ENCODE measurements around the gene ADAMTS6. TPM values are rescaled to one million over a fixed set of nuclear protein-coding genes. Genes with fewer than 3 reads are reported as not detected.

The ADAMTS6 gene
- total and polyA plus RNA-seq, 2 of the 13 experiments (the other 11 are each of a cell fraction or from before 2014, with no cell fraction given), result 3.1 to 8.2 TPM

GRCh38 chr5:65479527-65479926 lies 2.2 kb downstream of the ADAMTS6 start:
- no peak for ATAC-seq
- CTCF ChIA-PET (ENCODE audit: low intra/inter-chr PET ratio, low total read pairs), result no interaction called here
- Histone ChIP-seq H3K4me2 (ENCODE audit: low read depth, low read length) (peak overlapping the region; percentile 95), H3K27ac (ENCODE audit: extremely low read length, insufficient read depth, low read length) (no peak overlapping the region), H2AFZ (ENCODE audit: low read length) (no peak overlapping the region), H3K27me3 (ENCODE audit: control insufficient read depth in 1 of 2, insufficient read depth in 2 of 2, low read length in 2 of 2) (no peaks in the 10 kb centered on the region; a peak in 1 of 5 replicates), H4K20me1 (ENCODE audit: insufficient read depth, low read length) (no peaks in the 10 kb centered on the region), H3K79me2 (ENCODE audit: insufficient read depth, low read length) (no peaks in the 10 kb centered on the region), H3K36me3 (replicated peaks in 1 of 2; ENCODE audit: control insufficient read depth in 1 of 2, insufficient read depth in 2 of 2, low read length in 2 of 2) (no peaks in the 10 kb centered on the region), H3K9me3 (ENCODE audit: low read length) (no peaks in the 10 kb centered on the region), H3K9ac (ENCODE audit: insufficient read depth, low read depth, low read length) (no peak overlapping the region), H3K4me1 (ENCODE audit: insufficient read depth, low read length) (peaks cover 17% of the 10 kb centered on the region), H3K4me3 (replicated peaks in 1 of 3; ENCODE audit: insufficient read depth in 1 of 3, low read depth in 2 of 3, low read length in 3 of 3) (peak overlapping the region; percentile 61 to 73 (median 67); a peak in 3 of 6 replicates)
- no peak for DNase-seq (ENCODE audit: low spot score)
- WGBS (ENCODE audit: low lambda C conversion rate), result 48% methylated on average over 1 of the region's 1 CpG
- POLR2A ChIA-PET, result interaction anchor here (0.8 kb wide), 1 partner anchor 376 kb away, joined by 4 read pairs; no protein-coding TSS in a partner anchor
- TF ChIP-seq, protein P1, sequence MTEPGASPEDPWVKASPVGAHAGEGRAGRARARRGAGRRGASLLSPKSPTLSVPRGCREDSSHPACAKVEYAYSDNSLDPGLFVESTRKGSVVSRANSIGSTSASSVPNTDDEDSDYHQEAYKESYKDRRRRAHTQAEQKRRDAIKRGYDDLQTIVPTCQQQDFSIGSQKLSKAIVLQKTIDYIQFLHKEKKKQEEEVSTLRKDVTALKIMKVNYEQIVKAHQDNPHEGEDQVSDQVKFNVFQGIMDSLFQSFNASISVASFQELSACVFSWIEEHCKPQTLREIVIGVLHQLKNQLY (CRISPR knock-in tag; IDR thresholded peaks at IDR 0.05), result no peak
- no peak for TF ChIP-seq NCOA1 (CRISPR knock-in tag; IDR thresholded peaks at IDR 0.05)
- TF ChIP-seq ZNF572 (CRISPR knock-in tag; IDR thresholded peaks at IDR 0.05), result no peak
- TF ChIP-seq ZNF451 (CRISPR knock-in tag; IDR thresholded peaks at IDR 0.05), result no peak
- TF ChIP-seq ZSCAN9 (CRISPR knock-in tag; IDR thresholded peaks at IDR 0.05; ENCODE audit: borderline replicate concordance), result no peak
- no peak for TF ChIP-seq ZBTB14 (CRISPR knock-in tag; IDR thresholded peaks at IDR 0.05)
- no peak for TF ChIP-seq PATZ1 (CRISPR knock-in tag; IDR thresholded peaks at IDR 0.05)
- peak; percentile 23 for FAIRE-seq
- no TSS peak for BruUV-seq (replicated peaks)
- intact Hi-C loops (cut with micrococcal nuclease; ENCODE audit: unreplicated experiment), result no loop called here
- in situ Hi-C loops (cut with HindIII; ENCODE audit: extremely low pct_ligation_motif_present, low pct_unique_long_range_greater_than_20kb), result loop anchor here (25.0 kb wide), 2 partner anchors 517 to 842 kb away; no protein-coding TSS in a partner anchor
